ENCODE measurements around the gene ZNF705A. TPM values are rescaled to one million over a fixed set of nuclear protein-coding genes. Genes with fewer than 3 reads are reported as not detected.
"Not testable (repeated sequence)": the region's sequence is repeated elsewhere in the genome, so short reads cannot be mapped to it uniquely, and the experiment has no call there.

The ZNF705A gene
- total RNA-seq, 1 donor from 2014 or later = not detected

- H3K36me3 Mint-ChIP-seq (ENCODE audit: low read depth, unreplicated experiment); H3K27ac ChIP-seq (ENCODE audit: low read depth, low read length); H3K4me3 ChIP-seq (ENCODE audit: insufficient read depth, low read depth, low read length); H3K36me3 ChIP-seq (ENCODE audit: insufficient read depth, low read length); H3K4me1 Mint-ChIP-seq (ENCODE audit: low read depth, unreplicated experiment); H3K27ac Mint-ChIP-seq (ENCODE audit: unreplicated experiment); H3K79me2 ChIP-seq (ENCODE audit: insufficient read depth, low read length); H3K4me2 ChIP-seq (ENCODE audit: low read length); H2AFZ ChIP-seq (ENCODE audit: low read depth, low read length); FAIRE-seq; H3K27me3 ChIP-seq (ENCODE audit: insufficient read depth, low read length); H3K9ac ChIP-seq (ENCODE audit: low read length); H3K4me3 Mint-ChIP-seq (ENCODE audit: unreplicated experiment); H3K9me3 ChIP-seq (ENCODE audit: insufficient read depth, low read depth, low read length); H3K4me1 ChIP-seq (ENCODE audit: insufficient read depth, low read length); H3K9me3 Mint-ChIP-seq (ENCODE audit: unreplicated experiment); H4K20me1 ChIP-seq (ENCODE audit: insufficient read depth, low read length); H3K27me3 Mint-ChIP-seq (ENCODE audit: low read depth, unreplicated experiment); DNase-seq (ENCODE audit: low read depth): not testable (repeated sequence)
Measured at GRCh38 chr12:8134398-8134930, 22.4 kb upstream of the ZNF705A start.

- not testable (repeated sequence) for DNase-seq (ENCODE audit: low read depth); H3K27me3 Mint-ChIP-seq (ENCODE audit: low read depth, unreplicated experiment); H3K4me1 Mint-ChIP-seq (ENCODE audit: low read depth, unreplicated experiment); H3K4me2 ChIP-seq (ENCODE audit: low read length); H3K9ac ChIP-seq (ENCODE audit: low read length); H3K27me3 ChIP-seq (ENCODE audit: insufficient read depth, low read length); FAIRE-seq; H3K27ac ChIP-seq (ENCODE audit: low read depth, low read length); H3K9me3 ChIP-seq (ENCODE audit: insufficient read depth, low read depth, low read length); H3K4me3 Mint-ChIP-seq (ENCODE audit: unreplicated experiment); H3K4me3 ChIP-seq (ENCODE audit: insufficient read depth, low read depth, low read length); H3K27ac Mint-ChIP-seq (ENCODE audit: unreplicated experiment); H2AFZ ChIP-seq (ENCODE audit: low read depth, low read length); H3K36me3 ChIP-seq (ENCODE audit: insufficient read depth, low read length); H3K79me2 ChIP-seq (ENCODE audit: insufficient read depth, low read length); H4K20me1 ChIP-seq (ENCODE audit: insufficient read depth, low read length); H3K4me1 ChIP-seq (ENCODE audit: insufficient read depth, low read length)
- Mint-ChIP-seq H3K9me3 (ENCODE audit: unreplicated experiment) (peaks cover 16% of the 10 kb centered on the region), H3K36me3 (ENCODE audit: low read depth, unreplicated experiment) (peaks cover 18% of the 10 kb centered on the region)
Measured at GRCh38 chr12:8141647-8142046, 15.2 kb upstream of the ZNF705A start.

- Mint-ChIP-seq H3K4me1 (ENCODE audit: low read depth, unreplicated experiment) (no peaks in the 10 kb centered on the region), H3K27ac (ENCODE audit: unreplicated experiment) (no peak overlapping the region), H3K27me3 (ENCODE audit: low read depth, unreplicated experiment) (peaks cover 3% of the 10 kb centered on the region), H3K9me3 (ENCODE audit: unreplicated experiment) (peaks cover 18% of the 10 kb centered on the region), H3K4me3 (ENCODE audit: unreplicated experiment) (no peak overlapping the region), H3K36me3 (ENCODE audit: low read depth, unreplicated experiment) (peaks cover 15% of the 10 kb centered on the region)
- Histone ChIP-seq H2AFZ (ENCODE audit: low read depth, low read length) (no peak overlapping the region), H3K4me2 (ENCODE audit: low read length) (no peak overlapping the region), H3K27me3 (ENCODE audit: insufficient read depth, low read length) (no peaks in the 10 kb centered on the region), H3K9ac (ENCODE audit: low read length) (no peak overlapping the region), H3K36me3 (ENCODE audit: insufficient read depth, low read length) (no peaks in the 10 kb centered on the region), H3K79me2 (ENCODE audit: insufficient read depth, low read length) (no peaks in the 10 kb centered on the region), H3K27ac (ENCODE audit: low read depth, low read length) (no peak overlapping the region), H3K9me3 (ENCODE audit: insufficient read depth, low read depth, low read length) (no peaks in the 10 kb centered on the region), H3K4me1 (ENCODE audit: insufficient read depth, low read length) (peaks cover 9% of the 10 kb centered on the region), H4K20me1 (ENCODE audit: insufficient read depth, low read length) (no peaks in the 10 kb centered on the region), H3K4me3 (ENCODE audit: insufficient read depth, low read depth, low read length) (no peak overlapping the region)
- TF ChIP-seq EZH2 (IDR thresholded peaks at IDR 0.05; ENCODE audit: insufficient read depth, low read length) (no peak), CTCF (IDR thresholded peaks at IDR 0.05; ENCODE audit: insufficient read depth, low read depth, low read length) (no peak)
- FAIRE-seq (no peak), DNase-seq (ENCODE audit: low read depth) (no peak)
Measured at GRCh38 chr12:8143261-8143660, 13.6 kb upstream of the ZNF705A start.

Measured in astrocyte (in vitro differentiated cells and primary cell).